Thoracic aorta (tissue), 2 donors: Measurements from ENCODE around the gene CHGA. TPM values are rescaled to one million over a fixed set of nuclear protein-coding genes. Genes with fewer than 3 reads are reported as not detected.

Experiments
- ATAC-seq: fragments of 150-250 bp; one replicate; pipeline ENCODE4 v1.8.0; 2017; ENCODE audit warnings: low read depth; ENCODE audit not compliant: insufficient number of reproducible peaks, low FRiP score
- DNase-seq: peaks from one replicate; pipeline ENCODE4 v3.0.0-alpha.2; 2020; ENCODE audit warnings: low spot score
- H3K27ac ChIP-seq, 2 donors: fragments of 200-600 bp; sonication (generic); 1 replicate in 1 of 2; 2 replicates in 1 of 2; pipeline ENCODE4 v1.5.1; 2016; ENCODE audit warnings: mild to moderate bottlenecking in 2 of 2, moderate library complexity in 2 of 2
- H3K27me3 ChIP-seq: fragments of 200-600 bp; sonication (generic); replicated peaks from 2 replicates; pipeline ENCODE4 v1.6.0; 2016; ENCODE audit warnings: mild to moderate bottlenecking; ENCODE audit not compliant: insufficient read depth
- H3K36me3 ChIP-seq: fragments of 200-600 bp; sonication (generic); one replicate; pipeline ENCODE4 v1.5.1; 2016
- H3K4me1 ChIP-seq, 2 donors: fragments of 200-600 bp; sonication (generic); 1 replicate in 1 of 2; 2 replicates in 1 of 2; pipeline versions ENCODE4 v1.5.1 to v1.6.0; 2016; ENCODE audit warnings: low read depth in 2 of 2, mild to moderate bottlenecking in 1 of 2; ENCODE audit not compliant: control insufficient read depth in 1 of 2
- H3K4me3 ChIP-seq: fragments of 200-600 bp; sonication (generic); 2 replicates; pipeline ENCODE4 v1.5.1; 2016; ENCODE audit warnings: mild to moderate bottlenecking
- H3K9me3 ChIP-seq: fragments of 200-600 bp; sonication (generic); 2 replicates; pipeline ENCODE4 v1.5.1; 2016
- total RNA-seq, 2 donors: library from RNA; depleted of rRNA; stranded (reverse); fragments of >200 nt; gene quantifications; one replicate each; pipeline versions ENCODE4 v1.1.0 to v1.2.3, GENCODE V29; 2016
- TF ChIP-seq, protein P1 (sequence below): fragments of 200-600 bp; sonication (generic); IDR thresholded peaks from one replicate; pipeline ENCODE4 v1.5.1; 2019; ENCODE audit warnings: antibody characterized with exemption

The CHGA gene
- total RNA-seq, 2 donors from 2014 or later: not detected

DNA sequence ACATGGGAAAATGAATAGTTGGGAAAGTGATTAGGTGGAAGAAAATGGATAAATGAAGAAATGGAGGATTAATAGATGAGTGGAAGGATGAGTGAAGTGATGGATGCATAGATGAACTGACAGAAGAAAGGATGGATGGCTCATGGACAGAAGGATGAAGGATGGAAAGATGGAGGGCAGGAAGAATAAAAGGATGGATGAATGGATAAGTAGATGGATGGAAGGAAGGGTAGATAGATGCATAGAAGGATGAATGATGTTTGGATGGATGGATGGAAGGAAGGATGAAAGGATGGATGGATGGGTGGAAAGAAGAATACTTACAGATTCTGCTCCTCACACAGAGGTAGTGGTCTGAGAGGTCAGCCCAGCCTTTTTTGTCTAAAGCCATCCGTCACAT, 35.8 kb upstream of the CHGA start:
- DNase-seq (no peak), ATAC-seq (no peak)
- Histone ChIP-seq H3K9me3 (no peaks in the 10 kb centered on the region), H3K4me3 (no peak overlapping the region), H3K36me3 (no peaks in the 10 kb centered on the region), H3K27ac (no peak overlapping the region), H3K27me3 (no peaks in the 10 kb centered on the region), H3K4me1 (no peaks in the 10 kb centered on the region)
- TF ChIP-seq, protein P1, sequence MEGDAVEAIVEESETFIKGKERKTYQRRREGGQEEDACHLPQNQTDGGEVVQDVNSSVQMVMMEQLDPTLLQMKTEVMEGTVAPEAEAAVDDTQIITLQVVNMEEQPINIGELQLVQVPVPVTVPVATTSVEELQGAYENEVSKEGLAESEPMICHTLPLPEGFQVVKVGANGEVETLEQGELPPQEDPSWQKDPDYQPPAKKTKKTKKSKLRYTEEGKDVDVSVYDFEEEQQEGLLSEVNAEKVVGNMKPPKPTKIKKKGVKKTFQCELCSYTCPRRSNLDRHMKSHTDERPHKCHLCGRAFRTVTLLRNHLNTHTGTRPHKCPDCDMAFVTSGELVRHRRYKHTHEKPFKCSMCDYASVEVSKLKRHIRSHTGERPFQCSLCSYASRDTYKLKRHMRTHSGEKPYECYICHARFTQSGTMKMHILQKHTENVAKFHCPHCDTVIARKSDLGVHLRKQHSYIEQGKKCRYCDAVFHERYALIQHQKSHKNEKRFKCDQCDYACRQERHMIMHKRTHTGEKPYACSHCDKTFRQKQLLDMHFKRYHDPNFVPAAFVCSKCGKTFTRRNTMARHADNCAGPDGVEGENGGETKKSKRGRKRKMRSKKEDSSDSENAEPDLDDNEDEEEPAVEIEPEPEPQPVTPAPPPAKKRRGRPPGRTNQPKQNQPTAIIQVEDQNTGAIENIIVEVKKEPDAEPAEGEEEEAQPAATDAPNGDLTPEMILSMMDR: no peak

DNA sequence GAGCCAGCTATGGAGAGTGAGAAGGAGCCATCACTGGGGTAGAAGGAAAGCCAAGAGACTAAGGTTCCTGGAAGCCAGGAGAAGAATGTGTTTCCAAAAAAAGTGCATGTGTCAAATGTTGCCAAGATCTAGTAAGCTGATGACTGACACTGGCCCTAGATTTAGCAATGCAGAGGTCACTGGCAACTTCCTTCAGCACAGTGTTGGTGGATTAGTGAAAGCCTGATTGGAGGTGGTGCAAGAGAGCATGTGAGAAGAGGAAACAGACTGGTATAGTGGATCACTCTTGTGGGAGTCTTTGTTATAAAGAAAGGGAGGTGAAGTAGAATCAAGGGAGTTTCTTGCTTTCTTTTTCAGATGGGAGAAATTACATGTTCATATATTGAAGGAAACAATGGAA, 34.1 kb upstream of the CHGA start:
- Histone ChIP-seq H3K27ac (no peak overlapping the region), H3K4me3 (no peak overlapping the region), H3K4me1 (no peaks in the 10 kb centered on the region), H3K9me3 (peaks cover 7% of the 10 kb centered on the region), H3K27me3 (no peaks in the 10 kb centered on the region), H3K36me3 (no peaks in the 10 kb centered on the region)
- no peak for ATAC-seq
- TF ChIP-seq, protein P1: no peak
- DNase-seq: no peak

DNA sequence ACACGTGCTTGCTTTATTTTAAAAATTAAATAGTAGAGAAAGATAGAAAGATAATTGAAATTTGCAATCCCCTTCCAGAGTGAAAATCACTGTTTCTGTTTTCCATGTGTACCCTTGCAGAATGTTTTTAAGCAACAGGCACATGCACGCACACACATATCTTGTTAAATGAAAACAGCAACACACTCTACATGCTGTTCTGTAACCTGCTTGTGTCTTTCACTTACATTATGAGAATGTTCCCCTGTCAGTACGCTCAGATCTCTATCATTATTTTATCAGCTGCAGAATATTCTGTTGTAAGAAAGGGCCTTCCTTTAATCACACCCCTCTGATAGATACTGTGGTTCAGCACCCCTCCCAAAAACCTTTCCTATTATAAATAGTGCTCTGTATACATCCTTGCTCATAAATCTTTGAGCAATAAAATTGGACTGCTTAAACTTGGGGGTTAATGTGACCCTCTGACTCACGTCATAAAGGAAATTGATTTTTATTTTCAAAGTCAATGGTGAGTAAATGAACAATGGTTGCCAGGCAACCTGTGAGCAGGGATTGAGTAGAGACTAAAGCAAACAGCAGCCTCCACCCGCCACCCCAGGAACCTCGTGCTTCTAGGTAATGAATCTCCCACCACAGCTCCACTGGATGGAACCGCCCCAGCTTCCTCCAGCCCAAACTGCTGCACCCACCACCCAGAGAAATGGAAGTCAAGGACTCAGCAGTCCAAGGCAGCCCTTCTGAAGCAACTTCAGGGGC, 31.9 kb upstream of the CHGA start:
- no peak for ATAC-seq

DNA sequence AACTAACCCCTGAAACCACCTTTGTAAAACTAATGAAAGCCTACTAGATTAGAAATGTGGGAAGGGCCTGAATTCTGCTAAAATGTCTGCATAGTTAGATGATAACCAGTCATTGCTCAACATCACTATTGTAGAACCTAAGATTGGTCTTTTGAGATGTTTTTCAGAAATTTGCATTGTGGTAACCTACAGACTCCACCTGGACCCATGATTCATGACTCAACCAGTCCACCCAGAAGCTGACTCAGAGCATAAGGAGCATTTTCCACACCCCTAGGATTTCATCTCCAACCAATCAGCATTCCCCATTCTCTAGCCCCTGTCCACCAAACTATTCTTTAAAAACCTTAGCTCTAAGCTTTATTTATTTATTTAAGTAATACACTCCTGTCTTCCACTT, 30.4 kb upstream of the CHGA start:
- no peaks in the 10 kb centered on the region for H3K27me3 ChIP-seq
- DNase-seq (no peak), ATAC-seq (no peak)
- H3K27ac ChIP-seq: no peak overlapping the region
- TF ChIP-seq, protein P1: no peak
- peaks cover 7% of the 10 kb centered on the region for H3K9me3 ChIP-seq
- H3K36me3 ChIP-seq: no peaks in the 10 kb centered on the region
- H3K4me3 ChIP-seq: no peak overlapping the region
- no peaks in the 10 kb centered on the region for H3K4me1 ChIP-seq

More for the DNA sequence above, 31.9 kb upstream of the CHGA start:
- DNase-seq: no peak
- Histone ChIP-seq H3K27ac (no peak overlapping the region), H3K36me3 (no peaks in the 10 kb centered on the region), H3K27me3 (no peaks in the 10 kb centered on the region), H3K4me3 (no peak overlapping the region), H3K4me1 (no peaks in the 10 kb centered on the region), H3K9me3 (peaks cover 7% of the 10 kb centered on the region)
- TF ChIP-seq, protein P1: no peak

DNA sequence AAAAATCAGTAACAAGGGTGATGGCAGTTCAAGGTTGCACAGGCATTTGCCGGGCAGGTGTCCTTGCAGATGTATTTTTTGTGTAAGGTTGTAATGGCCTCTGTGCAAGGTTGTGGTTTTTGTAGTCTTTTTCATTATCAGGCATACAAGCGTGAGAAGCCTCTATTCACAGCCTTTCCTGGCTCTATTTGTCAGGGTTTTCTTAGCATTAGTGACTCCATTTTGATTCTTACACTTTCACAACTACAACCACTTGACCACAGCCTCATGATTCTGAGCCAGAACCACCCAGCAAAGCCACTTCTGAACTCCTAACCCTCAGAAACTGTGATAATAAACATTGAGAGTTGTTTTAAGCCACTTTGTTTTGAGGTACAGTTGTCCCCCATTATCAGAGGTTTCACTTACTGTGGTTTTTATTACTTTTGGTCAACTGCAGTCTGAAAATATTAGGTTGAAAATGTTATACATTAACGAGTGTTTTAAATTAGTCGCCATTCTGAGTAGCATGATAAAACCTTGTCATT, 27.5 kb upstream of the CHGA start:
- TF ChIP-seq, protein P1: no peak
- Histone ChIP-seq H3K27me3 (no peaks in the 10 kb centered on the region), H3K27ac (no peak overlapping the region), H3K4me1 (no peaks in the 10 kb centered on the region), H3K4me3 (no peak overlapping the region), H3K36me3 (no peaks in the 10 kb centered on the region), H3K9me3 (peaks cover 7% of the 10 kb centered on the region)
- DNase-seq (no peak), ATAC-seq (no peak)
